Cortex of kidney (tissue), 1 donor: ENCODE measurements around the gene INS.
"Not testable (repeated sequence)": the region's sequence is repeated elsewhere in the genome, so short reads cannot be mapped to it uniquely, and the experiment has no call there.

Source experiments
- DNase-seq: peaks from one replicate; lab custom pipeline; 2025; lab: John Stamatoyannopoulos, UW

Gene INS

DNA sequence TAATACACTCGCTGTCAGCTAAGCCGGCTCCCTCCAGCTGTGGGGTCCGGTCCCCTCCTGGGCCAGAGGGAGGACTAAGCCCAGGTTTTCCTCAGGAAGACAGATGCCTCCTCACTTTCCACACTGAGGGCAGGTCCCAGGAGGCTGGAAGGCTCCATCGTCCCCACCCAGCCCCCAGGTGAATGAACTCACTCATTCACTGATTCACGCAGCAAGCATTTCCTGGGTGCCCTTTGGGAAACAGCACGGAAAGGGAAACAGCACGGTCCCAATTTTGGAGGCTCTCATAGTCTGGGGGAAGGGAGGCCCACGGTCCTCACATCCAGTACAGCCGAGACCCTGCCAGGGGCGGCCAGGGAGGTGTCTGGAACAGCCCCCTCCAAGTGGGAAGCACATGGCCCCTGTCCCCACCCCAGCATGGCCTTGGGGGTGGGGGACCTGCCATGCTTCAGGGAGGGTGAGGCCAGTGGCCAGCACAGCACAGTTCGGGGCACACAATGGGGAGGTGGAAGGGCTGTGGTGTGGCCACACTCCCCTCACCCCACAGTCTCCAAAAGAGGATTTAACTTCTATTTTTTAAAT lies 19.9 kb upstream of the INS start:
- DNase-seq, result no peak

DNA sequence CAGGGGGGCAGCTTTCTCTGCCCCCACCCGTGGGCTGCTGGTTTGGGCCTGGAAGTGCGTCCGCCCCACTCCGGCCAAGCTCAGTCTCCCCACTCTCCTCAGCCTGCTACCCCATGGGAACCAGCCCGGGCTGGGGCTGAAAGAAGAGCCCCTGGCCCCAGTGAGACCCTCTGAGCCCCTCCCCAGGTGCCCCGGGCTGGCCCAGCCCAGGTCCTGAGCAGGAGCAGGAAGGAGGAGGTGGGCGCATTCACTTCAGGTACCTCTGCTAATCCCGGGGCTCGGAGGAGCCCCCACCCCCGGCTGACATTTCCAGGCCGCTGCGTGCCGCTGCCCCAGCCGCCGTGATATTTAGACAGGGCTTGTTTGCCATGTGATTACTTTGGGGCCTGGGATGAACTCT lies 19.3 kb upstream of the INS start:
- no peak for DNase-seq

DNA sequence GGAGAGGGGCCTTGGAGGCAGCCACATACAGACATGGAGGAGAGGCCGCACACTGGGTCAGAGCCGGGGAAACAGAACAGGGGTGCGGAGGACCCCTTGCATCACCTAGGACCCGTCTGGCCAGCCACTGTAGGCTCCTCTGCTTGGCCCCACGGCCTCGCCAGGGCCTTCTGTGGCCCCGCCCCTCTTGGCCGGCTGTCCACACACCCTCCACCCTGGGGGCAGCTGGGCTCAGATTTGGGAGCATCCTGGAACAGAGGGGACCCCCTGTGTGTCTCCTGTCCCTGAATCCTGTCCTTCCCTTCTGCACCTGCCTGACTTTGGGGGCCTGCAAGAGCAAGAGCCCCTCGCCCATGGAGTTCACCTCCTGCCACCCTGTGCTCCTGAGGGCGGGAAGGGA lies 18.5 kb upstream of the INS start:
- no peak for DNase-seq

DNA sequence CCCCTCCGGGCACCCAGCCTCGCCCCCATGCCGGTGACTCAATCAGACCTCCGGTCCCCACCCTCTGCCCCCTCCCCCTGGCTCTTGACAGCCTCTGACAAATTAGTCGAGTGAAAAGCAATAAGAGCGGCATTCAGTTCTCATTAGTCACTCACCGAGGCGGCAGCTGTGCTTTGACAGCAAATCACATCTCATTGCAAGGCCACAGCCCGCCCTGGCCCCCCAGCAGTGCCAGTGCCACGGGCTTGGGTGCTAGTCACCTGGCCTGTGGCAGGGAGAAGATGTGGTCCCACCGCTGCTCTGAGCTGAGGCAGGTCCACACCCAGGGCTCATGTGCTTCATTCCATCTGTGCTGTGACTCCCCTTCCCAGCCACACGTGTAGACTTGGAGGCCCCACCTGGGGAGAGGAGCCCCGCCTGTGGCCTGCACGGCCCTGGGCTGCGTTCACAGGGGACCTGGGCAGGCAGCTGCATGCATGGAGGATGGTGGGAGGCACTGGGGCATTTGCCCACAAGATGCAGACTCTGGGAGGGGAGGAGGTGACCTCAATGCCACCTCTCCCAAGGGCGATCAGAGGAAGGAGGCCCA lies 18.0 kb upstream of the INS start:
- DNase-seq, result no peak

DNA sequence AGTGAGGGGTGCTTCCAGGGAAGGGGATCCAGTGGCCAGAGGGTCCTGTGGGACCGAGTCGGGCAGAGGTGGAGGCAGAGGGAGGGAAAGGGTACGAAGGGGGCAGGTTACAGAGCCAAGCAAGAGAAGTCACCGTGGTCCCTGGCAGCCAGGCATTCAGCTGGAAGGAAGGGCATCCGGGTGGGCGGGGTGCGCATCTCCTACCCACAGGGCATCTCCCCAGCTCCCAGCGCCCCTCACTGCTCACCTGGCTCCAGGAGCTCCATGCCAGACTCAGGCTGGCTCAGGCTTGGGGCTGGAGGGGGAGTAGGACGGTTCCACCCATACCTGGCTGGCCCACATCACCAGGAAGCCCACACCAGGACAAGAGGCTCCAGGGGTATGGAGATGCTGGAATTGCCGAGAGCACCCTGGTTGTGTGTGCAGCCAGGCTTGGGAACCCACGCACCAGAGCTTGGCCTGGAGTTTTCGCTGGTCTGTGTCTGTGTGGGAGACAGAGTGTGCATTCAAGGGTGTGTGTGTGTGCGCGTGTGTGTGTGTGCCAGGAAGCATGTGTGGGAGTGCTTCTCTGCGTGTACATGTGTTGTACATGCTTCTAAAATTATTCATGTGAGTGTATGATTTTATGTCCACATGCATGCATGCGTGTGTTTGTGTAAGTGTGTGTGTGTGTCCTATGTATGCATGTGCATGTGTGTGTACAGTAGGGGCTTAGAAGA lies 17.2 kb upstream of the INS start:
- not testable (repeated sequence) for DNase-seq

DNA sequence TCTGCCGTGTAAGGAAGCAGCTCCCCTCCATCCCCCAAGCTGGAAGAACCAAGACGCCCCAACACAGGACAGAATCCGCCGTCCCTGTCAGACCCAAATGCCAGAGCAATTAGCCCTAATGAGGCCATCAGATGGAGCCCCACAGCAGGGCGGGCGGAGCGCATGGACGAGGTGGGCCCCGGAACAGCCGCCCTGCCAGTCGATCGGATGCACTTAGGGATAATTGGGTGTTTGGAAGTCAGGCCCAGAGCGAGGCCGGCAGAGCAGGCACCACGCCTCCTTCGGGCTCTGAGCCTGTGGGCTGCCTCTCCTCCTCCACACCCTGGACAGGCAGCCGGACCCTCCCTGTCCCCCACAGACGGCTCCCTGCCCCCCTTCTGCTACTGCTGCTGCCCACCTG lies 16.1 kb upstream of the INS start:
- no peak for DNase-seq

DNA sequence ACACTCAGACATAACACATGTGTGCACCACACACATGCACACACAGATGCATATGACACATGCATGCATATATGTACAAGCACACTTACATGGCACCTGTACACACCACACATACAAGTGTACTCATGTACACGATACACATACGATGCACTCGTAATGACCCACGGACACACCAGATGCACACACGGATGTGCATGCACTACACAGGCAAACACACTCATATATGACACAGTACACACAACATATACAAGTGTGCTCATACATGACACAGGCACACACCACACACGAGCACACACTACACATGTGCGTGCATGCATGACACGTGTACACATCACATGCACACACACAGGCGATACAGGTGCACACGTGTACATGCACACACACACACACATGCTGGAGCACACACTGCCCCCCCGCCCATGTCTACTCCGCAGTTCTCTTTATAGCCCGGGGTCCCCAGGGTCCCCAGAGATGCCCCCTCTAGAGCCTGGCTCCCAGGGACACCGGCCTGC lies 15.4 kb upstream of the INS start:
- no peak for DNase-seq

GRCh38 chr11:2175659-2176058 lies 14.7 kb upstream of the INS start:
- no peak for DNase-seq

GRCh38 chr11:2174361-2174760 lies 13.4 kb upstream of the INS start:
- no peak for DNase-seq

DNA sequence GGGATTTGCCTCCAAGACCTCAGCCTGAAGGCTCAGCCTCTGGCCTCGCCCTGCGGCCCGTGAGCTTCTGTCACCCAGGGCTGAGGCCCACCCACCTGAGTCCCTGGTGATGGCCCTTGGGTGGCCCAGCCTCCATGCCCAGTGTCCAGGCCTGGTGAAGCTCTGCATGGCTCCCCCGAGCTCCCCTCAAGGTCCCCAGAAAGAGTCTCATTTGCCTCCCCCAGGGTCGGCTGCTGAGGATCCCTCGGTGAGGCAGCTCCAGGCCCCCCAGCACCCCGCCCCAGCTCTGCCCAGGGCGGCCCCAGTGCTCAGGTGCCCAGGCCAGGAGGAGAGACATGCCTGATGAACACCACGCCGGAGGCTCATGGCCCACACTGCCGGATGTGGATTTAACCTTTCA lies 12.8 kb upstream of the INS start:
- DNase-seq, result no peak

GRCh38 chr11:2173150-2173693 lies 12.2 kb upstream of the INS start:
- no peak for DNase-seq

DNA sequence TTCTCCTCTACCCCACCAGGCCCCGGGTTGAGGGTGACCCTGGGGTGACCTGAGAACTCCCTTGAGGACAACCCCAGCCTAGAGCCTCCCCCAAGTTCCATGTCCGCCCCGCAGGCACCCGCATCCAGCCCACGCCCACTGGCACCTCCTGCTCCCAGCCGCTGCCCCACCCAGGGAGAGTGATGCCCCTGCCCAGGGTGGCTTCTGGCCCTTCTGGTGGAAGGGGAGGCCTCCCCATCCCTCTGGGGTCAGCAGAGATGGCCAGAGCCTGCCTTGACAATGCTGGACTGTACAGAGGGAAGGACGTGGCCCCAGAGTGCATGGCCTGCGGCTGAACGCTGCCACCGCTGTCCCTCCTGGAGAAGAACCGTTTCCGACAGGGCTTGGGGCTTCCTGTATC lies 11.7 kb upstream of the INS start:
- no peak for DNase-seq

- no peak for DNase-seq
These were observed 10.6 kb upstream of the INS start, which contains the start of gene TH for GRCh38 chr11:2171591-2172003. TSS of gene TH (minus strand) at chr11:2171815. CDS start at chr11:2171786, 29 bp downstream.

DNA sequence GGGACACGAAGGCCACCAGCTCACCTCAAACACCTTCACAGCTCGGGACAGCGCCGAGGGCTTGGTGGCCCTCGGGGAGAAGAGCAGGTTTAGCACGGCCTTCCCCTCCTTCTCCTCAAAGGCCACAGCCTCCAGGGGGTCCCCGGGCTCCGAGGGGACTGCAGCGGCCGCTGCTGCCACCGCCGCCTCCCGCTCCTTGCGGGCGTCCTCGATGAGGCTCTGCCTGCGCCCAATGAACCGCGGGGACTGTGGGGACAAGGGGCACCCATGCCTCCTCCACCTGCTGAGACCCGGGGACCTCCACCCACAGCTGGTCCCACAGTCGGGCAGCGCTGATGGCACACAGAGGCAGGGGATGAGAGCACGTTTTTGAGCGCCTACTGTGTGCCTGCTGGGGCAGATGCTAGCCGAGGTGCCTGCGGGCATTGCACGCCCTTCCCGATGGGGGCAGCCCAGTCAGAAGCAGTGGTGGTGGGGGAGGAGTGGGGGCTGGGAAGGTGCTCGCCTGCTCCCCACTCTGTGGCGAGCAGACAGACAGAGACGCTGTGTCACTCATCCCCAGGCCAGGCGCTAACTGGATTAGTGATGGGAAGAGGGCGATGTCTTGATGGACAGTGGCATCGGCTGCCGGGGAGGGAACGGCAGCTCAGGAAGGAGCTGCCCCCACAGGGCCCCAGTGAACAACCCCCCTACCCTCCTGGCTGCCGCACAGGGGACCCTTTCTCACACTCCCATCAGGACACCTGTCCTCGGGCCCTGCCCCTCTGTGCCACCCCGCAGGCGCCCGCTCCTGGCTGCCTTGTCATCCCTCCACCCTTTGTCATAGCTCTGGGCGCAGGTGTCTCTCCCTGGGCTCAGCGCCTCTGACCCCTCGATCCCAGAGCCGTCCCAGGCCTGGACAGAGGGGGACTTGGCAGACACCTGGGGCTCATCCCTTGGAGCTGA lies 8.9 kb upstream of the INS start:
- no peak for DNase-seq

- DNase-seq, result no peak
These were observed 8.0 kb upstream of the INS start for GRCh38 chr11:2169005-2169378.

DNA sequence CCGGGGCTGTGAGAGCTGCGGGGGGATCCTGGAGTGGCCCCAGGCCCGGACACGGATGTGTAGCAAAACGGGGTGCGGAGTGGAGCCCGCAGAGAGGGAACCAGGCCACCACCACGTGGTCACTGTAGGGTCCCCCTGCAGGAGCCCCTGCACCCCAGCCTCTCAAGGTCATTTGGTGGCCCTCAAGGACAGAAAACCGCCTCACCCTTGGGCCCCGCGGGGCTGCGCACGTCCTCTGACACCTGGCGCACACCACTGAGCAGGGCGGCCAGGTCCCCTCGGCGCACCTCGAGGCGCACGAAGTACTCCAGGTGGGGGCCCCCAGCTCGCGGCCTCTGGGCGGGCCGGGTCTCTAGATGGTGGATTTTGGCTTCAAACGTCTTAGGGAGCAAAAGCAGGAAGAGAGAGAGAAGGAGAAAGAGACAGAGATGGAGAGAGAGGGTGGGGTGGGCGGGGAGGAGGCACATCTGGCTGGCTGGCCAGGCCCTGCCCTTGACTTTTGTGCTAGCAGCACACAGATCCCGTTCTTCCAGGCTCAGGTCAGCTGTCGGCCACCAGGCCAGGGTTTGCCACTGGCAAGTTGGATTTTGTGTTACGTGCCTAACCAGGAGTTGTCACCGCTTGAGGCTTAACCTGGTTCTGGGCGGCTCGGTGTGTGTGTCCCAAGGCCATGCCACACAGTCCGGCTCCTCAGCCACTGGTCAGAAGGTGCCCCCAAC lies 7.4 kb upstream of the INS start:
- DNase-seq, result no peak

- no peak for DNase-seq
These were observed 6.4 kb upstream of the INS start for GRCh38 chr11:2167141-2168045.

DNA sequence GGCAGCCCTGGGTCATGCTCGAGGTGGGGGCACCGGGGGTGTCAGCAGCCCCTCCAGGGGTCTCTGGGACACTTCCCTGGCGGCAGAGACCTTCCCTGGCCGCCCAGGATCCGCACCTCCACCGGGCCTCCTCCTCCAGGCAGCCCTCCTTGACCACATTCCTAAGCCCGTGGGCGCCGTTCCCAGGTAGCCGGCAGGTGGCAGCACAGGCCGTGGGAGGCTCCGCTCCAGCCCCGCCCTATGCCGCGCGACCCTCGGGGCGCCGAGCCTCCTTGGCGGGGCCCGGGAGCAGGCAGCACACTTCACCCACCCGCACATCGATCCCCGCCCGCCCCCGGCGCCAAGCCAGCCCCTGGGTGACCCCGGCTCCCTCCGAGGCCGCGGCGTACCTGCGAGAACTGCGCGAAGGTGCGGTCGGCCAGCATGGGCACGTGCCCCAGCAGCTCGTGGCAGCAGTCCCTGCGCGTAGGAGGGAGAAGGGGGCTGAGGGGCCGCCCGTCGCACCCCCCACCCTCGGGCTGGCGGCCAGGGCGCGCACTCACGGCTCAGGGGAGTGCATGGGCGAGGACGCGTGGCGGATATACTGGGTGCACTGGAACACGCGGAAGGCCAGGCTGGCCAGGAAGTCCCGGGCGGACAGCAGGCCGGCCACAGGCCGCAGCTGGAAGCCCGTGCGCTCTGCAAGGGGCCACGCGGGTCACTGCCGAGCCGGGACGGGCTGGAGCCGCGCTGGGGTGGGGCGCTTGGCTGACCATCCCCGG lies 5.3 kb upstream of the INS start:
- no peak for DNase-seq

GRCh38 chr11:2165571-2165970 lies 4.6 kb upstream of the INS start:
- DNase-seq, result no peak
